MM.1S (cell line): ENCODE measurements around the gene LYSET.

ENCODE experiments used
- DNase-seq: peaks from one replicate; pipeline ENCODE4 v3.0.0-alpha.2; 2015
- H2AFZ ChIP-seq: fragments of 300-600 bp; sonication (generic); 2 replicates; pipeline ENCODE4 v1.6.0; 2016; ENCODE audit warnings: antibody characterized with exemption, low read length
- H3F3A ChIP-seq: fragments of 300-600 bp; sonication (generic); 2 replicates; pipeline ENCODE4 v1.6.1; 2016; ENCODE audit warnings: mild to moderate bottlenecking, antibody characterized with exemption, low read length, moderate library complexity, mixed read lengths; ENCODE audit not compliant: insufficient read depth
- H3K27ac ChIP-seq: fragments of 300-600 bp; sonication (generic); 2 replicates; pipeline ENCODE4 v1.5.1; 2016; ENCODE audit warnings: mild to moderate bottlenecking, low read length
- H3K27me3 ChIP-seq: fragments of 300-600 bp; sonication (generic); replicated peaks from 2 replicates; pipeline ENCODE4 v1.6.0; 2016; ENCODE audit warnings: low read length; ENCODE audit not compliant: insufficient read depth
- H3K36me3 ChIP-seq: fragments of 300-600 bp; sonication (generic); replicated peaks from 2 replicates; pipeline ENCODE4 v1.6.1; 2016; ENCODE audit warnings: mild to moderate bottlenecking, low read length, mixed read lengths; ENCODE audit not compliant: insufficient read depth
- H3K4me1 ChIP-seq: fragments of 300-600 bp; sonication (generic); 2 replicates; pipeline ENCODE4 v1.6.1; 2016; ENCODE audit warnings: low read length, mixed read lengths
- H3K4me2 ChIP-seq: fragments of 300-600 bp; sonication (generic); 2 replicates; pipeline ENCODE4 v1.6.0; 2016; ENCODE audit warnings: low read depth, low read length
- H3K4me3 ChIP-seq: fragments of 300-600 bp; sonication (generic); 2 replicates; pipeline ENCODE4 v1.5.1; 2016; ENCODE audit warnings: low read length, mixed read lengths
- H3K79me2 ChIP-seq: fragments of 300-600 bp; sonication (generic); 2 replicates; pipeline ENCODE4 v1.6.1; 2016; ENCODE audit warnings: mixed run types, low read length, mixed read lengths
- H3K9ac ChIP-seq: fragments of 300-600 bp; sonication (generic); 2 replicates; pipeline ENCODE4 v1.6.1; 2016; ENCODE audit warnings: low read length, mixed read lengths
- H3K9me2 ChIP-seq: fragments of 300-600 bp; sonication (generic); replicated peaks from 2 replicates; pipeline ENCODE4 v1.6.1; 2016; ENCODE audit warnings: mild to moderate bottlenecking, low read length, mixed read lengths; ENCODE audit not compliant: insufficient read depth
- H3K9me3 ChIP-seq: fragments of 300-600 bp; sonication (generic); replicated peaks from 2 replicates; pipeline ENCODE4 v1.6.1; 2016; ENCODE audit warnings: mild to moderate bottlenecking, low read length, mixed read lengths; ENCODE audit not compliant: insufficient read depth
- H4K20me1 ChIP-seq: fragments of 300-600 bp; sonication (generic); 2 replicates; pipeline ENCODE4 v1.6.1; 2016; ENCODE audit warnings: mild to moderate bottlenecking, low read length, moderate library complexity, mixed read lengths; ENCODE audit not compliant: insufficient read depth
- CTCF ChIP-seq: fragments of 300-600 bp; sonication (generic); IDR thresholded peaks from 2 replicates; pipeline ENCODE4 v1.5.1; 2016; ENCODE audit warnings: antibody characterized with exemption, low read length, mixed read lengths
- EZH2 ChIP-seq: fragments of 300-600 bp; sonication (generic); optimal IDR thresholded peaks from 2 replicates; pipeline ENCODE3; 2017; ENCODE audit warnings: low read depth, mild to moderate bottlenecking, antibody characterized with exemption, low read length, mixed read lengths
- EZH2phosphoT487 ChIP-seq: fragments of 300-600 bp; sonication (generic); IDR thresholded peaks from 2 replicates; pipeline ENCODE4 v1.6.1; 2018; ENCODE audit warnings: antibody characterized with exemption, low read length

Gene LYSET

GRCh38 chr14:93186466-93186865 lies 1.3 kb downstream of the LYSET start:
- H3K9ac ChIP-seq, result no peak overlapping the region
- H3K4me1 ChIP-seq, result no peaks in the 10 kb centered on the region
- H3K4me2 ChIP-seq, result no peak overlapping the region
- H3K27ac ChIP-seq, result no peak overlapping the region
- peaks cover 22% of the 10 kb centered on the region for H3K79me2 ChIP-seq
- H3K9me2 ChIP-seq, result no peaks in the 10 kb centered on the region
- no peaks in the 10 kb centered on the region for H3K27me3 ChIP-seq
- no peak for DNase-seq
- H3K9me3 ChIP-seq, result no peaks in the 10 kb centered on the region
- no peaks in the 10 kb centered on the region for H4K20me1 ChIP-seq
- no peaks in the 10 kb centered on the region for H3K36me3 ChIP-seq
- no peak overlapping the region for H2AFZ ChIP-seq
- H3K4me3 ChIP-seq, result no peak overlapping the region
- no peak for TF ChIP-seq CTCF
- no peak for TF ChIP-seq EZH2
- no peak for TF ChIP-seq EZH2phosphoT487
- peaks cover 5% of the 10 kb centered on the region for H3F3A ChIP-seq

GRCh38 chr14:93186956-93187355 lies 1.8 kb downstream of the LYSET start:
- no peak overlapping the region for H2AFZ ChIP-seq
- no peaks in the 10 kb centered on the region for H4K20me1 ChIP-seq
- no peak overlapping the region for H3K4me3 ChIP-seq
- H3K9me3 ChIP-seq, result no peaks in the 10 kb centered on the region
- TF ChIP-seq EZH2 (no peak), EZH2phosphoT487 (no peak), CTCF (no peak)
- peaks cover 5% of the 10 kb centered on the region for H3F3A ChIP-seq
- no peaks in the 10 kb centered on the region for H3K4me1 ChIP-seq
- H3K27ac ChIP-seq, result no peak overlapping the region
- no peak overlapping the region for H3K9ac ChIP-seq
- H3K79me2 ChIP-seq, result peaks cover 22% of the 10 kb centered on the region
- no peaks in the 10 kb centered on the region for H3K9me2 ChIP-seq
- H3K27me3 ChIP-seq, result no peaks in the 10 kb centered on the region
- DNase-seq, result no peak
- no peak overlapping the region for H3K4me2 ChIP-seq
- H3K36me3 ChIP-seq, result no peaks in the 10 kb centered on the region

GRCh38 chr14:93195316-93195999 lies 10.3 kb downstream of the LYSET start:
- Histone ChIP-seq H3F3A (no peaks in the 10 kb centered on the region), H3K79me2 (no peaks in the 10 kb centered on the region), H3K9me3 (no peaks in the 10 kb centered on the region), H3K27me3 (no peaks in the 10 kb centered on the region), H3K9ac (no peak overlapping the region), H3K9me2 (no peaks in the 10 kb centered on the region), H3K36me3 (no peaks in the 10 kb centered on the region), H3K4me1 (no peaks in the 10 kb centered on the region), H2AFZ (no peak overlapping the region), H4K20me1 (no peaks in the 10 kb centered on the region), H3K27ac (no peak overlapping the region), H3K4me2 (no peak overlapping the region), H3K4me3 (no peak overlapping the region)
- TF ChIP-seq CTCF, result no peak
- TF ChIP-seq EZH2phosphoT487, result no peak
- no peak for TF ChIP-seq EZH2
- no peak for DNase-seq
